PC-9 (cell line): Measurements from ENCODE around the gene ASTN2. TPM values are rescaled to one million over a fixed set of nuclear protein-coding genes. Genes with fewer than 3 reads are reported as not detected.

Source experiments
- BruUV-seq: library from RNA; stranded (reverse); fragments of 400-500 nt; replicated peaks from 2 replicates; lab custom pipeline; 2021; lab: Mats Ljungman, UMichigan
- CTCF ChIA-PET: fragments of 300-600 bp; sonication (Branson Sonifier 250); formaldehyde crosslinking; loops from one replicate; lab custom pipeline; 2022; ENCODE audit warnings: antibody characterized with exemption; lab: Charles Lee
- POLR2A ChIA-PET: fragments of 300-600 bp; sonication (Branson Sonifier 250); formaldehyde crosslinking; loops from one replicate; lab custom pipeline; 2022; ENCODE audit warnings: antibody characterized with exemption; ENCODE audit not compliant: unreplicated experiment; lab: Charles Lee
- DNase-seq, 2 experiments: peaks; one replicate each; pipeline versions ENCODE4 v3.0.0 to v3.0.0-alpha.2; 2015 to 2022; ENCODE audit warnings: mixed read lengths in 1 of 2
- H2AFZ ChIP-seq: fragments of 200-600 bp; sonication (generic); 2 replicates; pipeline ENCODE4 v1.8.1; 2017; ENCODE audit warnings: antibody characterized with exemption
- H3F3A ChIP-seq: fragments of 200-600 bp; sonication (generic); 2 replicates; pipeline ENCODE4 v1.8.1; 2017; ENCODE audit warnings: antibody characterized with exemption, mild to moderate bottlenecking, low read depth; ENCODE audit not compliant: insufficient read depth
- H3K27ac ChIP-seq: fragments of 200-600 bp; sonication (generic); 2 replicates; pipeline ENCODE4 v1.6.1; 2016; ENCODE audit warnings: mixed run types
- H3K27me3 ChIP-seq: fragments of 200-600 bp; sonication (generic); 2 replicates; pipeline ENCODE4 v1.6.1; 2016; ENCODE audit warnings: low read depth, mixed run types; ENCODE audit not compliant: insufficient read depth
- H3K36me3 ChIP-seq: fragments of 200-600 bp; sonication (generic); 2 replicates; pipeline ENCODE4 v1.6.1; 2016; ENCODE audit warnings: low read depth, mixed run types
- H3K4me1 ChIP-seq: fragments of 200-600 bp; sonication (generic); replicated peaks from 2 replicates; pipeline ENCODE4 v1.6.1; 2016; ENCODE audit warnings: mixed run types; ENCODE audit not compliant: insufficient read depth
- H3K4me2 ChIP-seq: fragments of 200-600 bp; sonication (generic); 2 replicates; pipeline ENCODE4 v1.6.1; 2017; ENCODE audit warnings: mixed run types
- H3K4me3 ChIP-seq: fragments of 200-600 bp; sonication (generic); 2 replicates; pipeline ENCODE4 v1.6.1; 2016; ENCODE audit warnings: mixed run types
- H3K79me2 ChIP-seq: fragments of 200-600 bp; sonication (generic); 2 replicates; pipeline ENCODE4 v1.6.1; 2017; ENCODE audit warnings: low read depth, mixed run types
- H3K9me2 ChIP-seq: fragments of 200-600 bp; sonication (generic); 2 replicates; pipeline ENCODE4 v1.8.1; 2017; ENCODE audit warnings: mild to moderate bottlenecking; ENCODE audit not compliant: insufficient read depth
- H3K9me3 ChIP-seq: fragments of 200-600 bp; sonication (generic); 2 replicates; pipeline ENCODE4 v1.8.1; 2016; ENCODE audit warnings: low read depth; ENCODE audit not compliant: insufficient read depth
- H4K20me1 ChIP-seq: fragments of 200-600 bp; sonication (generic); 2 replicates; pipeline ENCODE4 v1.8.1; 2017; ENCODE audit not compliant: insufficient read depth
- CTCF ChIP-seq: fragments of 200-600 bp; sonication (generic); conservative IDR thresholded peaks from 2 replicates; pipeline ENCODE4 v1.6.1; 2017; ENCODE audit warnings: mixed run types, antibody characterized with exemption, mild to moderate bottlenecking, moderate library complexity
- EZH2 ChIP-seq: fragments of 200-600 bp; sonication (generic); IDR thresholded peaks from 2 replicates; pipeline ENCODE4 v1.8.0; 2017; ENCODE audit warnings: antibody characterized with exemption, low read depth
- intact Hi-C: fragments of 100-400 bp; cut with micrococcal nuclease; formaldehyde crosslinking; loops from one replicate; pipeline ENCODE4 v1.10.0; 2022; ENCODE audit not compliant: unreplicated experiment
- total RNA-seq: library from RNA; stranded (reverse); gene quantifications from 2 replicates; pipeline ENCODE4 v1.2.3, GENCODE V29; 2021

Gene ASTN2
- total RNA-seq, 1 experiment from 2014 or later, result 6.2 TPM

- intact Hi-C loops, result no loop called here
- TF ChIP-seq EZH2, result no peak
- TF ChIP-seq CTCF, result no peak
- CTCF ChIA-PET, result no interaction called here
- H3K9me2 ChIP-seq, result no peaks in the 10 kb centered on the region
- H3K27ac ChIP-seq, result no peak overlapping the region
- no peaks in the 10 kb centered on the region for H3K9me3 ChIP-seq
- no peak overlapping the region for H3K4me3 ChIP-seq
- H3K4me1 ChIP-seq, result no peaks in the 10 kb centered on the region
- H2AFZ ChIP-seq, result no peak overlapping the region
- POLR2A ChIA-PET, result no interaction called here
- no TSS peak for BruUV-seq
- no peaks in the 10 kb centered on the region for H3K27me3 ChIP-seq
- H3K4me2 ChIP-seq, result no peak overlapping the region
- H4K20me1 ChIP-seq, result no peaks in the 10 kb centered on the region
- H3K36me3 ChIP-seq, result no peaks in the 10 kb centered on the region
- H3F3A ChIP-seq, result no peaks in the 10 kb centered on the region
- no peak for DNase-seq
- H3K79me2 ChIP-seq, result no peaks in the 10 kb centered on the region
These were observed 809.8 kb downstream of the ASTN2 start for GRCh38 chr9:116605060-116605459.

- Histone ChIP-seq H2AFZ (no peak overlapping the region), H3K4me3 (no peak overlapping the region), H3K79me2 (no peaks in the 10 kb centered on the region), H3F3A (no peaks in the 10 kb centered on the region), H3K9me2 (no peaks in the 10 kb centered on the region), H4K20me1 (no peaks in the 10 kb centered on the region), H3K36me3 (no peaks in the 10 kb centered on the region), H3K9me3 (no peaks in the 10 kb centered on the region), H3K4me2 (no peak overlapping the region), H3K4me1 (no peaks in the 10 kb centered on the region), H3K27me3 (no peaks in the 10 kb centered on the region), H3K27ac (no peak overlapping the region)
- TF ChIP-seq EZH2 (no peak), CTCF (no peak)
- ChIA-PET POLR2A (no interaction called here), CTCF (no interaction called here)
- no peak for DNase-seq
- no TSS peak for BruUV-seq
- intact Hi-C loops, result no loop called here
These were observed 810.6 kb downstream of the ASTN2 start for GRCh38 chr9:116604251-116604650.

GRCh38 chr9:116599342-116599884, 815.4 kb downstream of the ASTN2 start:
- 0 out of 2 replicates have a peak, but pooled peaks cover 3% of the 10 kb centered on the region for H3K9me3 ChIP-seq
- no peak overlapping the region for H2AFZ ChIP-seq
- no peaks in the 10 kb centered on the region for H3K79me2 ChIP-seq
- intact Hi-C loops, result no loop called here
- H3K4me3 ChIP-seq, result no peak overlapping the region
- ChIA-PET CTCF (no interaction called here), POLR2A (no interaction called here)
- H4K20me1 ChIP-seq, result no peaks in the 10 kb centered on the region
- no peaks in the 10 kb centered on the region for H3K9me2 ChIP-seq
- H3K27me3 ChIP-seq, result no peaks in the 10 kb centered on the region
- TF ChIP-seq EZH2 (no peak), CTCF (no peak; the same call in 1 of the 2 replicates)
- H3K27ac ChIP-seq, result no peak overlapping the region
- no peak overlapping the region for H3K4me2 ChIP-seq
- no peaks in the 10 kb centered on the region for H3K4me1 ChIP-seq
- no peaks in the 10 kb centered on the region for H3K36me3 ChIP-seq
- no peaks in the 10 kb centered on the region for H3F3A ChIP-seq
- BruUV-seq, result no TSS peak
- DNase-seq, result no peak
